ENCODE measurements around the gene EXOC3L4.

Gene EXOC3L4

GRCh38 chr14:103070971-103071542 lies 23.5 kb upstream of the EXOC3L4 start:
- TF ChIP-seq CTCF (IDR thresholded peaks at IDR 0.05): no peak
- TF ChIP-seq ZFX (IDR thresholded peaks at IDR 0.05; ENCODE audit: borderline replicate concordance): no peak
- no peak overlapping the region for H3K27ac ChIP-seq

- no peak overlapping the region for H3K27ac ChIP-seq
- no peak for TF ChIP-seq ZFX (IDR thresholded peaks at IDR 0.05; ENCODE audit: borderline replicate concordance)
- no peak for TF ChIP-seq CTCF (IDR thresholded peaks at IDR 0.05)
Observed at GRCh38 chr14:103071544-103072251, 22.8 kb upstream of the EXOC3L4 start.

- TF ChIP-seq ZFX (IDR thresholded peaks at IDR 0.05; ENCODE audit: borderline replicate concordance) (no peak), CTCF (IDR thresholded peaks at IDR 0.05) (peak; percentile 23; the same call in 1 of the 2 replicates)
- no peak overlapping the region for H3K27ac ChIP-seq
Observed at GRCh38 chr14:103072595-103073366, 21.7 kb upstream of the EXOC3L4 start.

GRCh38 chr14:103073367-103073875 lies 21.1 kb upstream of the EXOC3L4 start:
- H3K27ac ChIP-seq: no peak overlapping the region

GRCh38 chr14:103073876-103074728 lies 20.4 kb upstream of the EXOC3L4 start:
- no peak overlapping the region for H3K27ac ChIP-seq

More at GRCh38 chr14:103073367-103073875, 21.1 kb upstream of the EXOC3L4 start:
- TF ChIP-seq CTCF (IDR thresholded peaks at IDR 0.05) (no peak), ZFX (IDR thresholded peaks at IDR 0.05; ENCODE audit: borderline replicate concordance) (no peak)

More at GRCh38 chr14:103073876-103074728, 20.4 kb upstream of the EXOC3L4 start:
- TF ChIP-seq CTCF (IDR thresholded peaks at IDR 0.05) (no peak), ZFX (IDR thresholded peaks at IDR 0.05; ENCODE audit: borderline replicate concordance) (no peak)
